ENCODE measurements around the gene SNTG2. TPM values are rescaled to one million over a fixed set of nuclear protein-coding genes. Genes with fewer than 3 reads are reported as not detected.

Gene SNTG2
- total RNA-seq, 1 donor from 2014 or later, result not detected

GRCh38 chr2:1249897-1250687 lies 299.4 kb downstream of the SNTG2 start:
- H3K27ac Mint-ChIP-seq, result no peak overlapping the region
- intact Hi-C loops (cut with micrococcal nuclease), result no loop called here
- DNase-seq (ENCODE audit: low spot score), result no peak
- H3K4me3 Mint-ChIP-seq (ENCODE audit: low read depth), result no peak overlapping the region
- no peaks in the 10 kb centered on the region for H3K9me3 Mint-ChIP-seq
- peaks cover 13% of the 10 kb centered on the region for H3K27me3 Mint-ChIP-seq (ENCODE audit: low read depth)
- H3K4me1 Mint-ChIP-seq (ENCODE audit: low read depth), result peaks cover 5% of the 10 kb centered on the region
- no peaks in the 10 kb centered on the region for H3K36me3 Mint-ChIP-seq (ENCODE audit: low read depth)

- Mint-ChIP-seq H3K27me3 (ENCODE audit: low read depth) (peaks cover 13% of the 10 kb centered on the region), H3K4me3 (ENCODE audit: low read depth) (no peak overlapping the region), H3K27ac (no peak overlapping the region), H3K4me1 (ENCODE audit: low read depth) (peaks cover 5% of the 10 kb centered on the region), H3K9me3 (no peaks in the 10 kb centered on the region), H3K36me3 (ENCODE audit: low read depth) (no peaks in the 10 kb centered on the region)
- intact Hi-C loops (cut with micrococcal nuclease), result no loop called here
- DNase-seq (ENCODE audit: low spot score), result no peak
These were observed 300.9 kb downstream of the SNTG2 start for GRCh38 chr2:1251520-1251919.

- peaks cover 6% of the 10 kb centered on the region for H3K27me3 Mint-ChIP-seq (ENCODE audit: low read depth)
- H3K9me3 Mint-ChIP-seq, result no peaks in the 10 kb centered on the region
- H3K4me3 Mint-ChIP-seq (ENCODE audit: low read depth), result no peak overlapping the region
- no peaks in the 10 kb centered on the region for H3K36me3 Mint-ChIP-seq (ENCODE audit: low read depth)
- H3K27ac Mint-ChIP-seq, result no peak overlapping the region
- intact Hi-C loops (cut with micrococcal nuclease), result no loop called here
- DNase-seq (ENCODE audit: low spot score), result no peak
- peaks cover 5% of the 10 kb centered on the region for H3K4me1 Mint-ChIP-seq (ENCODE audit: low read depth)
These were observed 303.0 kb downstream of the SNTG2 start for GRCh38 chr2:1253629-1254028.

GRCh38 chr2:1254662-1255343 lies 304.2 kb downstream of the SNTG2 start:
- no peak overlapping the region for H3K4me3 Mint-ChIP-seq (ENCODE audit: low read depth)
- no peak for DNase-seq (ENCODE audit: low spot score)
- intact Hi-C loops (cut with micrococcal nuclease), result no loop called here
- peaks cover 5% of the 10 kb centered on the region for H3K4me1 Mint-ChIP-seq (ENCODE audit: low read depth)
- H3K27me3 Mint-ChIP-seq (ENCODE audit: low read depth), result peaks cover 6% of the 10 kb centered on the region
- H3K27ac Mint-ChIP-seq, result no peak overlapping the region
- no peaks in the 10 kb centered on the region for H3K36me3 Mint-ChIP-seq (ENCODE audit: low read depth)
- H3K9me3 Mint-ChIP-seq, result no peaks in the 10 kb centered on the region

- peaks cover 2% of the 10 kb centered on the region for H3K27me3 Mint-ChIP-seq (ENCODE audit: low read depth)
- H3K4me3 Mint-ChIP-seq (ENCODE audit: low read depth), result no peak overlapping the region
- no peaks in the 10 kb centered on the region for H3K36me3 Mint-ChIP-seq (ENCODE audit: low read depth)
- no peaks in the 10 kb centered on the region for H3K9me3 Mint-ChIP-seq
- H3K4me1 Mint-ChIP-seq (ENCODE audit: low read depth), result no peaks in the 10 kb centered on the region
- no peak overlapping the region for H3K27ac Mint-ChIP-seq
- no peak for DNase-seq (ENCODE audit: low spot score)
- intact Hi-C loops (cut with micrococcal nuclease), result no loop called here
These were observed 306.1 kb downstream of the SNTG2 start for GRCh38 chr2:1256632-1257324.

- no peaks in the 10 kb centered on the region for H3K4me1 Mint-ChIP-seq (ENCODE audit: low read depth)
- H3K4me3 Mint-ChIP-seq (ENCODE audit: low read depth), result no peak overlapping the region
- no peak for DNase-seq (ENCODE audit: low spot score)
- no peak overlapping the region for H3K27ac Mint-ChIP-seq
- H3K9me3 Mint-ChIP-seq, result no peaks in the 10 kb centered on the region
- H3K36me3 Mint-ChIP-seq (ENCODE audit: low read depth), result no peaks in the 10 kb centered on the region
- H3K27me3 Mint-ChIP-seq (ENCODE audit: low read depth), result peaks cover 2% of the 10 kb centered on the region
- intact Hi-C loops (cut with micrococcal nuclease), result no loop called here
These were observed 306.7 kb downstream of the SNTG2 start for GRCh38 chr2:1257334-1257733.

GRCh38 chr2:1259746-1260145 lies 309.1 kb downstream of the SNTG2 start:
- Mint-ChIP-seq H3K27me3 (ENCODE audit: low read depth) (peaks cover 2% of the 10 kb centered on the region), H3K9me3 (no peaks in the 10 kb centered on the region), H3K4me3 (ENCODE audit: low read depth) (no peak overlapping the region), H3K4me1 (ENCODE audit: low read depth) (no peaks in the 10 kb centered on the region), H3K27ac (no peak overlapping the region), H3K36me3 (ENCODE audit: low read depth) (no peaks in the 10 kb centered on the region)
- intact Hi-C loops (cut with micrococcal nuclease), result no loop called here
- no peak for DNase-seq (ENCODE audit: low spot score)

- intact Hi-C loops (cut with micrococcal nuclease), result no loop called here
- no peaks in the 10 kb centered on the region for H3K4me1 Mint-ChIP-seq (ENCODE audit: low read depth)
- no peak overlapping the region for H3K4me3 Mint-ChIP-seq (ENCODE audit: low read depth)
- no peak for DNase-seq (ENCODE audit: low spot score)
- H3K9me3 Mint-ChIP-seq, result no peaks in the 10 kb centered on the region
- peaks cover 2% of the 10 kb centered on the region for H3K27me3 Mint-ChIP-seq (ENCODE audit: low read depth)
- H3K27ac Mint-ChIP-seq, result no peak overlapping the region
- H3K36me3 Mint-ChIP-seq (ENCODE audit: low read depth), result no peaks in the 10 kb centered on the region
These were observed 312.0 kb downstream of the SNTG2 start for GRCh38 chr2:1262609-1263008.

GRCh38 chr2:1265454-1265853 lies 314.8 kb downstream of the SNTG2 start:
- Mint-ChIP-seq H3K27ac (no peak overlapping the region), H3K9me3 (no peaks in the 10 kb centered on the region), H3K27me3 (ENCODE audit: low read depth) (peaks cover 2% of the 10 kb centered on the region), H3K4me1 (ENCODE audit: low read depth) (no peaks in the 10 kb centered on the region), H3K4me3 (ENCODE audit: low read depth) (no peak overlapping the region), H3K36me3 (ENCODE audit: low read depth) (no peaks in the 10 kb centered on the region)
- intact Hi-C loops (cut with micrococcal nuclease), result no loop called here
- no peak for DNase-seq (ENCODE audit: low spot score)

- H3K4me3 Mint-ChIP-seq (ENCODE audit: low read depth), result no peak overlapping the region
- H3K36me3 Mint-ChIP-seq (ENCODE audit: low read depth), result no peaks in the 10 kb centered on the region
- intact Hi-C loops (cut with micrococcal nuclease), result no loop called here
These were observed 315.7 kb downstream of the SNTG2 start for GRCh38 chr2:1266351-1266750.

GRCh38 chr2:1268034-1268433 lies 317.4 kb downstream of the SNTG2 start:
- Mint-ChIP-seq H3K27ac (no peak overlapping the region), H3K4me3 (ENCODE audit: low read depth) (no peak overlapping the region), H3K36me3 (ENCODE audit: low read depth) (no peaks in the 10 kb centered on the region), H3K27me3 (ENCODE audit: low read depth) (no peaks in the 10 kb centered on the region), H3K9me3 (no peaks in the 10 kb centered on the region), H3K4me1 (ENCODE audit: low read depth) (no peaks in the 10 kb centered on the region)
- intact Hi-C loops (cut with micrococcal nuclease), result no loop called here
- DNase-seq (ENCODE audit: low spot score), result no peak

More at GRCh38 chr2:1266351-1266750, 315.7 kb downstream of the SNTG2 start:
- DNase-seq (ENCODE audit: low spot score), result no peak
- Mint-ChIP-seq H3K9me3 (no peaks in the 10 kb centered on the region), H3K4me1 (ENCODE audit: low read depth) (no peaks in the 10 kb centered on the region), H3K27ac (no peak overlapping the region), H3K27me3 (ENCODE audit: low read depth) (no peaks in the 10 kb centered on the region)

- Mint-ChIP-seq H3K27ac (no peak overlapping the region), H3K27me3 (ENCODE audit: low read depth) (no peaks in the 10 kb centered on the region)
These were observed 319.2 kb downstream of the SNTG2 start for GRCh38 chr2:1269812-1270211.

GRCh38 chr2:1272835-1273234 lies 322.2 kb downstream of the SNTG2 start:
- Mint-ChIP-seq H3K36me3 (ENCODE audit: low read depth) (no peaks in the 10 kb centered on the region), H3K4me1 (ENCODE audit: low read depth) (no peaks in the 10 kb centered on the region), H3K27ac (no peak overlapping the region), H3K9me3 (no peaks in the 10 kb centered on the region), H3K27me3 (ENCODE audit: low read depth) (no peaks in the 10 kb centered on the region), H3K4me3 (ENCODE audit: low read depth) (no peak overlapping the region)
- no peak for DNase-seq (ENCODE audit: low spot score)
- intact Hi-C loops (cut with micrococcal nuclease), result no loop called here

More at GRCh38 chr2:1269812-1270211, 319.2 kb downstream of the SNTG2 start:
- H3K4me3 Mint-ChIP-seq (ENCODE audit: low read depth), result no peak overlapping the region
- H3K4me1 Mint-ChIP-seq (ENCODE audit: low read depth), result no peaks in the 10 kb centered on the region
- no peaks in the 10 kb centered on the region for H3K9me3 Mint-ChIP-seq
- DNase-seq (ENCODE audit: low spot score), result no peak
- intact Hi-C loops (cut with micrococcal nuclease), result no loop called here
- H3K36me3 Mint-ChIP-seq (ENCODE audit: low read depth), result no peaks in the 10 kb centered on the region

Data from activated T-helper 2 cell treated with anti-CD3 and anti-CD28 coated beads, Interferon-gamma antibody, Interleukin-2, Interleukin-4, amounts not matched to agents 10 μg/mL and 5 μg/mL and 100 μg/mL, durations not matched to agents 14 hours and 24 hours and 36 hours (primary cell).